ENCODE measurements around the gene SOWAHA.

The SOWAHA gene

GRCh38 chr5:132856011-132856410, 42.9 kb downstream of the SOWAHA start:
- no peak for DNase-seq

- DNase-seq, result no peak
These were observed 46.9 kb downstream of the SOWAHA start for GRCh38 chr5:132859889-132860437.

- no peak for DNase-seq
These were observed 47.6 kb downstream of the SOWAHA start for GRCh38 chr5:132860742-132861141.

DNA sequence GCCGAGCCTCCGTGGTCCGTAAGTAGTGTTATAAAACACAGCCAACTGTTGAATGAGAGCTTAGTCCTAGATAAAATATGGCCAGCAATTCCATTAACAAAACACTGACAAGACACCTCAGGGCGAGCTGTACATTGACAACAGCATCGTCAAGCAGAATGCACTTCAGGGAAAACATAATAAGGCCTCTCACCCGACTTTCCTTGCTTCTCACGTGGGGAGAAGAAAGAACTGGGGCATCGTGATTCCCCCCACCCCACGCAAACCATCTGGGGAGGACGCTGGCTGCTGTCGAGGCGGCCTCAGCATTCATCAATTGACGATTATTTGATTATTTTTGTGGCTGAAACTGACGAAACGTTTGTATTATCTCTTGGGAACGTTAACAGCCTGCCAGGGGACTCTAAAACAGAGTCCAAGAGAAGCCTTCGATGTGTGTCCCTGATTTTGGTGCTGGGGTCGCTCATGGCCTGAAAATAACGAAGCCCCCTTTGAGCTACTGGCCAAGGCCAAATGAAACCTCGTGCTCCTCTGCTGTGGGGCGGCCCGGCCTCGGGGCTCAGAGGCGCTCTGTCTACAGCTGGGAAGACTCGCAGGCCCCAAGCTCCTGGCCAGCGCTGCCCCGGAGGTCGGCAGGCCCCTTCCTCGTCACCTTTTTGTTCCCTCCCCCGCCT, 52.7 kb downstream of the SOWAHA start:
- no peak for DNase-seq

All from stimulated activated CD4-positive, alpha-beta T cell treated with anti-CD3 and anti-CD28 coated beads, Interleukin-4, amount 100 ng/mL, for 4 hours (primary cell).